T-helper 1 cell (primary cell): ENCODE data around the gene EN1.

Experiments
- DNase-seq, 5 donors: peaks; one replicate each; pipeline ENCODE4 v3.0.0-alpha.2; 2012 to 2020

The EN1 gene

GRCh38 chr2:118855451-118856279 lies 8.2 kb upstream of the EN1 start:
- peak; percentile 51 to 70 (median 64) for DNase-seq

GRCh38 chr2:118854507-118855345 lies 7.3 kb upstream of the EN1 start:
- no peak for DNase-seq

GRCh38 chr2:118853651-118854291 lies 6.3 kb upstream of the EN1 start:
- DNase-seq, result no peak

- DNase-seq, result no peak
Observed at GRCh38 chr2:118853129-118853640, 5.7 kb upstream of the EN1 start.

- no peak for DNase-seq
Observed at GRCh38 chr2:118852605-118853128, 5.2 kb upstream of the EN1 start.

- no peak for DNase-seq
Observed at GRCh38 chr2:118851650-118852049, 4.2 kb upstream of the EN1 start.

GRCh38 chr2:118850901-118851415 lies 3.5 kb upstream of the EN1 start:
- DNase-seq, result no peak

GRCh38 chr2:118850168-118850900 lies 2.9 kb upstream of the EN1 start:
- DNase-seq, result no peak

- no peak for DNase-seq
Observed at GRCh38 chr2:118849226-118850167, 2.0 kb upstream of the EN1 start.

GRCh38 chr2:118848381-118849225 lies 1.2 kb upstream of the EN1 start:
- DNase-seq, result no peak

GRCh38 chr2:118847762-118848172 lies 319 bp upstream of the EN1 start:
- DNase-seq, result no peak

GRCh38 chr2:118846442-118846952 lies 951 bp downstream of the EN1 start:
- DNase-seq, result no peak

- DNase-seq, result no peak
Observed at GRCh38 chr2:118845522-118846441, 1.7 kb downstream of the EN1 start.

- no peak for DNase-seq
Observed at GRCh38 chr2:118845005-118845521, 2.4 kb downstream of the EN1 start.

GRCh38 chr2:118844261-118845004 lies 3.0 kb downstream of the EN1 start:
- no peak for DNase-seq

- no peak for DNase-seq
Observed at GRCh38 chr2:118843483-118844132, 3.8 kb downstream of the EN1 start.
